Measurements from ENCODE around the gene WDR12.

DNA sequence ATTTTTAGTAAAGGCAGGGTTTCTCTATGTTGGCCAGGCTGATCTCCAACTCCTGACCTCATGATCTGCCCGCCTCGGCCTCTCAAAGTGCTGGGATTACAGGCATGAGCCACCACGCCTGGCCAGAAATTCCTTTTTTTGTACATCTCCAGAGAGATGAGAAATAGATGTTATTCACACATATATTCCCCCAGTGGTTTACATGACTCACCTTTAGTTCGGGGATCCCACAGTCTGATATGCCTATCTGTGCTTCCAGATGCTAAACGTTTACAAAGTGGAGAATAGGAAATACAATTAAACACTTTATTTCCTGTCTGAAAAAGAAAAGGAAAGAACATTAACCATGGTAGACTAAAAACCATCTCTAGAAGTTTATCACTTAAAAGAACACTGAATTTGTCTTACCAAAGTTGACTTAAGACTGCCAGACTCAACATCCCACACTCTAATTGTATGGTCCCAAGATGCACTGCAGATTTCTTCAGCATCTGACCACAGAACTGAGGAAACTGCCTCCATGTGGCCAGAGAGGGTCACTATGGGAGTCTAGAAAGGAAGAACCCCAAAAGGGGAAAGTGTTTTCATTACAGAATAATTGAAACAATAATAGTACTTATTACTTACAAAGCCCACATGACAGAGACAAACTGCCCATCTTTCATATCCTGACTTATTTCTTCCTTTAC lies 27.3 kb downstream of the WDR12 start:
- TF ChIP-seq, protein P1, sequence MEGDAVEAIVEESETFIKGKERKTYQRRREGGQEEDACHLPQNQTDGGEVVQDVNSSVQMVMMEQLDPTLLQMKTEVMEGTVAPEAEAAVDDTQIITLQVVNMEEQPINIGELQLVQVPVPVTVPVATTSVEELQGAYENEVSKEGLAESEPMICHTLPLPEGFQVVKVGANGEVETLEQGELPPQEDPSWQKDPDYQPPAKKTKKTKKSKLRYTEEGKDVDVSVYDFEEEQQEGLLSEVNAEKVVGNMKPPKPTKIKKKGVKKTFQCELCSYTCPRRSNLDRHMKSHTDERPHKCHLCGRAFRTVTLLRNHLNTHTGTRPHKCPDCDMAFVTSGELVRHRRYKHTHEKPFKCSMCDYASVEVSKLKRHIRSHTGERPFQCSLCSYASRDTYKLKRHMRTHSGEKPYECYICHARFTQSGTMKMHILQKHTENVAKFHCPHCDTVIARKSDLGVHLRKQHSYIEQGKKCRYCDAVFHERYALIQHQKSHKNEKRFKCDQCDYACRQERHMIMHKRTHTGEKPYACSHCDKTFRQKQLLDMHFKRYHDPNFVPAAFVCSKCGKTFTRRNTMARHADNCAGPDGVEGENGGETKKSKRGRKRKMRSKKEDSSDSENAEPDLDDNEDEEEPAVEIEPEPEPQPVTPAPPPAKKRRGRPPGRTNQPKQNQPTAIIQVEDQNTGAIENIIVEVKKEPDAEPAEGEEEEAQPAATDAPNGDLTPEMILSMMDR (conservative IDR thresholded peaks at IDR 0.05; ENCODE audit: low read length), result peak; percentile 19; the same call in 1 of the 2 replicates
- no peak for TF ChIP-seq EZH2phosphoT487 (IDR thresholded peaks at IDR 0.05; ENCODE audit: borderline replicate concordance, low read depth, low read length)

Data from OCI-LY7 (cell line).